NCI-H524 treated with DMSO at 0.1 percent for 48 hours (cell line): ENCODE data around the gene GRPEL2.

Experiments used
- DNase-seq: peaks from one replicate; lab custom pipeline; 2025; lab: John Stamatoyannopoulos, UW

The GRPEL2 gene

GRCh38 chr5:149357370-149358293 lies 12.3 kb downstream of the GRPEL2 start, which contains the start of gene PCYOX1L:
Gene PCYOX1L (plus strand): TSS chr5:149358046. CDS start chr5:149358069, 23 bp downstream.
- DNase-seq, result peak; percentile 92

- no peak for DNase-seq
Observed at GRCh38 chr5:149358294-149358651, 13.0 kb downstream of the GRPEL2 start.

GRCh38 chr5:149358868-149359495 lies 13.7 kb downstream of the GRPEL2 start:
- DNase-seq, result no peak

- no peak for DNase-seq
Observed at GRCh38 chr5:149360272-149360671, 15.0 kb downstream of the GRPEL2 start.

GRCh38 chr5:149362541-149362940 lies 17.2 kb downstream of the GRPEL2 start:
- DNase-seq, result no peak

- no peak for DNase-seq
Observed at GRCh38 chr5:149363358-149363757, 18.1 kb downstream of the GRPEL2 start.

- no peak for DNase-seq
Observed at GRCh38 chr5:149363936-149364335, 18.6 kb downstream of the GRPEL2 start.

GRCh38 chr5:149364719-149365118 lies 19.4 kb downstream of the GRPEL2 start:
- no peak for DNase-seq

GRCh38 chr5:149365418-149365817 lies 20.1 kb downstream of the GRPEL2 start:
- no peak for DNase-seq

GRCh38 chr5:149366169-149366729 lies 20.9 kb downstream of the GRPEL2 start:
- no peak for DNase-seq

GRCh38 chr5:149367249-149367971 lies 22.1 kb downstream of the GRPEL2 start:
- DNase-seq, result peak; percentile 22

- no peak for DNase-seq
Observed at GRCh38 chr5:149367972-149368645, 22.8 kb downstream of the GRPEL2 start.

- DNase-seq, result no peak
Observed at GRCh38 chr5:149370878-149371277, 25.6 kb downstream of the GRPEL2 start.

GRCh38 chr5:149371296-149371962 lies 26.1 kb downstream of the GRPEL2 start:
- DNase-seq, result no peak

- no peak for DNase-seq
Observed at GRCh38 chr5:149372076-149372795, 26.9 kb downstream of the GRPEL2 start.

GRCh38 chr5:149372932-149373331 lies 27.6 kb downstream of the GRPEL2 start:
- no peak for DNase-seq

- DNase-seq, result no peak
Observed at GRCh38 chr5:149374303-149374702, 29.0 kb downstream of the GRPEL2 start.

- DNase-seq, result no peak
Observed at GRCh38 chr5:149374801-149375200, 29.5 kb downstream of the GRPEL2 start.

- no peak for DNase-seq
Observed at GRCh38 chr5:149375434-149375833, 30.1 kb downstream of the GRPEL2 start.

- no peak for DNase-seq
Observed at GRCh38 chr5:149376104-149376503, 30.8 kb downstream of the GRPEL2 start.
